ENCODE results near the gene AIG1. TPM values are rescaled to one million over a fixed set of nuclear protein-coding genes. Genes with fewer than 3 reads are reported as not detected.

The AIG1 gene
- total and polyA plus RNA-seq, 2 of the 13 experiments (the other 11 are each of a cell fraction or from before 2014, with no cell fraction given), result 115 to 197 TPM

DNA sequence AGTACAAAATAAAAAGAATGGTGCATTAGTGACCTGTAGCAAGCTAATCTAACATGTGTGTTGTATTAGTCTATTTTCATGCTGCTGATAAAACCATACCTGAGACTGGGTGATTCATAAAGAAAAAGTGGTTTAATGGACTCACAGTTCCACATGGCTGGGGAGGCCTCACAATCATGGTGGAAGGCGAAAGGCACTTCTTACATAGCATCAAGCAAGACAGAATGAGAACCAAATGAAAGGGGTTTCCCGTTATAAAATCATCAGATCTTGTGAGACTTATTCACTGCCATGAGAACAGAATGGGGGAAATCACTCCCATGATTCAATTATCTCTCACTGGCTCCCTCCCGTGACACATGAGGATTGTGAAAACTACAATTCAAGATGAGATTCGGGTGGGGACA lies 45.4 kb upstream of the AIG1 start:
- H3K9ac ChIP-seq (ENCODE audit: insufficient read depth, low read depth, low read length), result no peak overlapping the region
- ChIA-PET CTCF (ENCODE audit: low intra/inter-chr PET ratio, low total read pairs) (no interaction called here), POLR2A (no interaction called here)
- no peaks in the 10 kb centered on the region for H3K36me3 ChIP-seq (replicated peaks in 1 of 2; ENCODE audit: control insufficient read depth in 1 of 2, insufficient read depth in 2 of 2, low read length in 2 of 2)
- ATAC-seq, result no peak
- no peaks in the 10 kb centered on the region for H3K4me1 ChIP-seq (ENCODE audit: insufficient read depth, low read length)
- intact Hi-C loops (cut with micrococcal nuclease; ENCODE audit: unreplicated experiment), result loop anchor here (5.0 kb wide), 1 partner anchor 1517 kb away; no protein-coding TSS in a partner anchor
- H3K79me2 ChIP-seq (ENCODE audit: insufficient read depth, low read length), result no peaks in the 10 kb centered on the region
- H3K27me3 ChIP-seq (ENCODE audit: control insufficient read depth in 1 of 2, insufficient read depth in 2 of 2, low read length in 2 of 2), result no peaks in the 10 kb centered on the region
- in situ Hi-C loops (cut with HindIII; ENCODE audit: extremely low pct_ligation_motif_present, low pct_unique_long_range_greater_than_20kb), result no loop called here
- H3K4me3 ChIP-seq (replicated peaks in 1 of 3; ENCODE audit: insufficient read depth in 1 of 3, low read depth in 2 of 3, low read length in 3 of 3), result no peak overlapping the region
- no peak for FAIRE-seq
- TF ChIP-seq ZNF563 (CRISPR knock-in tag; IDR thresholded peaks at IDR 0.05), result no peak
- TF ChIP-seq, protein P1, sequence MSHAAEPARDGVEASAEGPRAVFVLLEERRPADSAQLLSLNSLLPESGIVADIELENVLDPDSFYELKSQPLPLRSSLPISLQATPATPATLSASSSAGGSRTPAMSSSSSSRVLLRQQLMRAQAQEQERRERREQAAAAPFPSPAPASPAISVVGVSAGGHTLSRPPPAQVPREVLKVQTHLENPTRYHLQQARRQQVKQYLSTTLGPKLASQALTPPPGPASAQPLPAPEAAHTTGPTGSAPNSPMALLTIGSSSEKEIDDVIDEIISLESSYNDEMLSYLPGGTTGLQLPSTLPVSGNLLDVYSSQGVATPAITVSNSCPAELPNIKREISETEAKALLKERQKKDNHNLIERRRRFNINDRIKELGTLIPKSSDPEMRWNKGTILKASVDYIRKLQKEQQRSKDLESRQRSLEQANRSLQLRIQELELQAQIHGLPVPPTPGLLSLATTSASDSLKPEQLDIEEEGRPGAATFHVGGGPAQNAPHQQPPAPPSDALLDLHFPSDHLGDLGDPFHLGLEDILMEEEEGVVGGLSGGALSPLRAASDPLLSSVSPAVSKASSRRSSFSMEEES (CRISPR knock-in tag; IDR thresholded peaks at IDR 0.05), result no peak
- TF ChIP-seq, protein P2, sequence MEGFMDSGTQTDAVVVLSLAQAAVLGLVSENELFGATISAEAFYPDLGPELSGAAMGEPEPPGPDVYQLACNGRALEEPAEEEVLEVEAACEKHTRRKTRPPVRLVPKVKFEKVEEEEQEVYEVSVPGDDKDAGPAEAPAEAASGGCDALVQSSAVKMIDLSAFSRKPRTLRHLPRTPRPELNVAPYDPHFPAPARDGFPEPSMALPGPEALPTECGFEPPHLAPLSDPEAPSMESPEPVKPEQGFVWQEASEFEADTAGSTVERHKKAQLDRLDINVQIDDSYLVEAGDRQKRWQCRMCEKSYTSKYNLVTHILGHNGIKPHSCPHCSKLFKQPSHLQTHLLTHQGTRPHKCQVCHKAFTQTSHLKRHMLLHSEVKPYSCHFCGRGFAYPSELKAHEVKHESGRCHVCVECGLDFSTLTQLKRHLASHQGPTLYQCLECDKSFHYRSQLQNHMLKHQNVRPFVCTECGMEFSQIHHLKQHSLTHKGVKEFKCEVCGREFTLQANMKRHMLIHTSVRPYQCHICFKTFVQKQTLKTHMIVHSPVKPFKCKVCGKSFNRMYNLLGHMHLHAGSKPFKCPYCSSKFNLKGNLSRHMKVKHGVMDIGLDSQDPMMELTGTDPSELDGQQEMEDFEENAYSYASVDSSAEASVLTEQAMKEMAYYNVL (CRISPR knock-in tag; IDR thresholded peaks at IDR 0.05; ENCODE audit: borderline replicate concordance), result no peak
- no peak for TF ChIP-seq FOXK2 (IDR thresholded peaks at IDR 0.05)
- TF ChIP-seq ZNF772 (CRISPR knock-in tag; IDR thresholded peaks at IDR 0.05), result no peak
- TF ChIP-seq CHD2 (IDR thresholded peaks at IDR 0.05; ENCODE audit: low read depth, low read length), result no peak
- no peaks in the 10 kb centered on the region for H3K9me3 ChIP-seq (ENCODE audit: low read length)
- WGBS (ENCODE audit: low lambda C conversion rate), result 69% methylated on average over 4 of the region's 4 CpGs
- no peak overlapping the region for H2AFZ ChIP-seq (ENCODE audit: low read length)
- no peak overlapping the region for H3K4me2 ChIP-seq (ENCODE audit: low read depth, low read length)
- no peak overlapping the region for H3K27ac ChIP-seq (ENCODE audit: extremely low read length, insufficient read depth, low read length)
- no peak for DNase-seq (ENCODE audit: low spot score)
- BruUV-seq (replicated peaks), result no TSS peak
- H4K20me1 ChIP-seq (ENCODE audit: insufficient read depth, low read length), result no peaks in the 10 kb centered on the region

Measured in HepG2 (cell line).